Psoas muscle (tissue), 8 donors: ENCODE measurements around the gene ATP5IF1. TPM values are rescaled to one million over a fixed set of nuclear protein-coding genes. Genes with fewer than 3 reads are reported as not detected.

Source experiments
- ATAC-seq, 4 donors: fragments of 200-7000 bp; cut with Tn5 transposase; one replicate each; pipeline ENCODE4 v1.9.1; 2020; ENCODE audit warnings: moderate library complexity in 3 of 4, mild to moderate bottlenecking in 2 of 4
- DNase-seq, 2 donors: peaks; one replicate each; pipeline ENCODE4 v3.0.0-alpha.2; 2020
- H3K27ac ChIP-seq: fragments of 200-600 bp; one replicate; pipeline ENCODE4 v1.8.0; 2022
- H3K27me3 ChIP-seq, 3 donors: fragments of 200-600 bp in 1 of 3; one replicate each; pipeline versions ENCODE4 v1.6.1 to v1.8.0; 2013 to 2022; ENCODE audit warnings: low read length in 2 of 3, mild to moderate bottlenecking in 2 of 3, moderate library complexity in 1 of 3; ENCODE audit not compliant: insufficient read depth in 3 of 3
- H3K36me3 ChIP-seq, 2 donors: fragments of 200-600 bp in 1 of 2; one replicate each; pipeline versions ENCODE4 v1.6.1 to v1.8.0; 2013 to 2022; ENCODE audit warnings: low read depth in 1 of 2, mild to moderate bottlenecking in 1 of 2, moderate library complexity in 1 of 2; ENCODE audit not compliant: insufficient read depth in 1 of 2
- H3K4me1 ChIP-seq: fragments of 200-600 bp; one replicate; pipeline ENCODE4 v1.8.0; 2022
- H3K4me3 ChIP-seq: fragments of 200-600 bp; one replicate; pipeline ENCODE4 v1.8.0; 2022; ENCODE audit warnings: mild to moderate bottlenecking
- H3K9me3 ChIP-seq: fragments of 200-600 bp; one replicate; pipeline ENCODE4 v1.8.0; 2022
- CTCF ChIP-seq: fragments of 200-600 bp; IDR thresholded peaks from one replicate; pipeline ENCODE4 v1.8.0; 2022; ENCODE audit warnings: antibody characterized with exemption
- WGBS, 3 donors: extraction: QIAGEN DNeasy Blood & Tissue Kit; methylation state at CpG; one replicate each; pipeline versions ENCODE4 v1.1.6 to v1.1.7; 2013; 5-methylcytosine and 5-hydroxymethylcytosine counted together
- intact Hi-C, 2 donors: fragments of 100-400 bp; cut with DNase I; formaldehyde crosslinking; loops; one replicate each; pipeline versions ENCODE4 v1.11.0 to v1.14.2; 2022
- polyA plus RNA-seq, 3 donors: library from polyadenylated mRNA; stranded (reverse); fragments of 200-250 nt; gene quantifications; one replicate each; pipeline ENCODE4 v1.2.3, GENCODE V29; 2013
- total RNA-seq, 4 donors: library from RNA; stranded (reverse); fragmentation: NEBNext Ultra II Directional in 2 of 4; extraction: Animal tissue kit (Norgen Biotek cat#: 25700) in 2 of 4; gene quantifications; one replicate each; pipeline versions ENCODE4 v1.2.1 to v1.2.4, GENCODE V29; 2021 to 2023
- donor health status: healthy with polysubstance abuse.
- donor health status: DM: no; HTN: no; CAD: no; lungs with moderate emphysema.
- donor health status: Bipolar disorder and iron deficiency.
- donor health status: healthy.
- donor health status: DM: yes; HTN: yes; CAD: no.
- donor health status: DM: no; HTN: no; CAD: no.
- donor health status: DM: no; HTN: no; CAD: no.
- donor health status: DM: yes; HTN: yes; CAD: no.

Gene ATP5IF1
- total and polyA plus RNA-seq, 7 donors: 124 to 332 (median 219) TPM

- WGBS, 3 donors: 22 to 47% (median 38%) methylated on average over 2 of the region's 2 CpGs
- Histone ChIP-seq H3K4me1 (peaks cover 14% of the 10 kb centered on the region), H3K36me3 (peaks cover 4 to 18% of the 10 kb centered on the region in 2 donors), H3K27me3 (no peaks in the 10 kb centered on the region), H3K27ac (no peak overlapping the region), H3K4me3 (no peak overlapping the region), H3K9me3 (no peaks in the 10 kb centered on the region)
- TF ChIP-seq CTCF: no peak
- intact Hi-C loops: no loop called here
- ATAC-seq (no peak), DNase-seq (no peak)
These were observed 50.2 kb downstream of the ATP5IF1 start for GRCh38 chr1:28286111-28286510.

Other genes with a start within 250 kb of the ATP5IF1 start
- 10 to 100 TPM; 13.1 to 15.3 (median 14.0) TPM for gene EYA3, start 147.5 kb upstream of the ATP5IF1 start, total RNA-seq
- gene EYA3, start 147.5 kb upstream of the ATP5IF1 start, polyA plus RNA-seq: 10 to 100 TPM in 1 of 3 donors, 1 to 10 TPM in 2; 3.6 to 10.8 (median 5.1) TPM
- 1 to 10 TPM in 3 of 4 donors, under 1 TPM in 1; 0.92 to 1.4 (median 1.2) TPM for gene PTAFR, start 59.4 kb upstream of the ATP5IF1 start, total RNA-seq
- gene PTAFR, start 59.4 kb upstream of the ATP5IF1 start, polyA plus RNA-seq: under 1 TPM; 0.31 to 0.90 (median 0.49) TPM
- gene DNAJC8, start 3.1 kb upstream of the ATP5IF1 start, total RNA-seq: 10 to 100 TPM; 46.6 to 64.0 (median 53.5) TPM
- gene DNAJC8, start 3.1 kb upstream of the ATP5IF1 start, polyA plus RNA-seq: 100 to 1,000 TPM in 1 of 3 donors, 10 to 100 TPM in 2; 67.8 to 116 (median 85.5) TPM
- 10 to 100 TPM in 3 of 4 donors, 1 to 10 TPM in 1; 8.1 to 25.5 (median 12.2) TPM for gene SESN2, start 23.4 kb downstream of the ATP5IF1 start, total RNA-seq
- gene SESN2, start 23.4 kb downstream of the ATP5IF1 start, polyA plus RNA-seq: 10 to 100 TPM in 2 of 3 donors, 1 to 10 TPM in 1; 9.1 to 34.9 (median 12.4) TPM
- 10 to 100 TPM in 3 of 4 donors, 1 to 10 TPM in 1; 9.8 to 12.5 (median 11.7) TPM for gene MED18, start 92.9 kb downstream of the ATP5IF1 start, total RNA-seq
- gene MED18, start 92.9 kb downstream of the ATP5IF1 start, polyA plus RNA-seq: 10 to 100 TPM in 2 of 3 donors, 1 to 10 TPM in 1; 6.6 to 20.5 (median 17.7) TPM
- 10 to 100 TPM; 21.6 to 41.8 (median 29.8) TPM for gene PHACTR4, start 133.6 kb downstream of the ATP5IF1 start, total RNA-seq
- 10 to 100 TPM; 11.7 to 25.1 (median 19.9) TPM for gene PHACTR4, start 133.6 kb downstream of the ATP5IF1 start, polyA plus RNA-seq